GM13977 (cell line): ENCODE data around the gene ARSG.

Experiments
- DNase-seq: peaks from one replicate; pipeline ENCODE4 v3.0.0; 2012; ENCODE audit warnings: low spot score
- in situ Hi-C: fragments of 300-500 bp; cut with MboI; formaldehyde crosslinking; loops from one replicate; pipeline ENCODE4 v1.12.0; 2022; ENCODE audit warnings: low sequenced_read_pairs, low pct_unique_long_range_greater_than_20kb, mixed read lengths, inconsistent platforms; ENCODE audit not compliant: unreplicated experiment
- TF ChIP-seq, protein P1 (sequence below): IDR thresholded peaks from 2 replicates; pipeline ENCODE4 v1.5.1; 2012; ENCODE audit warnings: mild to moderate bottlenecking, control low read depth; ENCODE audit not compliant: insufficient read depth; ENCODE audit errors: extremely low read depth, missing control alignments

ARSG gene

DNA sequence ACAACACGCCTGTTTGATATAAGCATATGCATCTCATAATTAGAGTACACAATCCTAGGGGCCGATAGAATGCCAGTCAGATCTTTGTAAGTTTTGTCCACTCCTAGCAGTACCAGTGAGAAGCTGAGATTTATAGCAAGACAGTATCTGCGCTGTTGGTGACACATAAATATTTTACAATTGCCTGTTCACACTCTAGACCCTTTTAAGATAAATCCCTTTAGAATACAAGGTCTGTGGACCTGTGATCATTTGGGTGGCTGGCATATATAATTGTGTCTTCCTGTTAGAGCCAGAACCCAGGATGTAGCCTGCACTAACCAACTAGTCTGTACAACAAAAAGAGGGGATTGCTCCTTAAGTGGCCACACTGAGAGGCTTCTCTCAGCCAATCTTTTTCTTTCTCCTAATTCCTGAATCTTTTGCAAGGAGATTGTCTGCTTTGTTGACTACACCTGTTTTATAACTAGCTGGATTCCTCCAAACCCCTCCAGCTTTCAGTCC, 91.3 kb downstream of the ARSG start:
- DNase-seq, result no peak
- in situ Hi-C loops, result no loop called here

DNA sequence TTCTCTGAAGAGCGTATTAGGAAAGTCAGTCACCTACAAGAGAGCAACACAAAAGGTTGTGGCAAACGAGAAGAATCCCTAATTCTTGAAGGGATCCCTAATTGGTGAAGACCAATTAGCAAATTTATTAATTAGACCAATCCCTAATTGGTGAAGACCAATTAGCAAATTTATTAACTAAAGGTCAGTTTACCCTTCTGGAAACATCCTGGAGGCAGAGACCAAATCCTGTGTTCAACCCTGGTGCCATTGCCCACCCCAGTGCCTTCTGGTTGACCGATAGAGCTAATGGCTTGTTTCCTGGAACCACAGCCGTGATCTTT, 91.8 kb downstream of the ARSG start:
- DNase-seq, result no peak
- TF ChIP-seq, protein P1, sequence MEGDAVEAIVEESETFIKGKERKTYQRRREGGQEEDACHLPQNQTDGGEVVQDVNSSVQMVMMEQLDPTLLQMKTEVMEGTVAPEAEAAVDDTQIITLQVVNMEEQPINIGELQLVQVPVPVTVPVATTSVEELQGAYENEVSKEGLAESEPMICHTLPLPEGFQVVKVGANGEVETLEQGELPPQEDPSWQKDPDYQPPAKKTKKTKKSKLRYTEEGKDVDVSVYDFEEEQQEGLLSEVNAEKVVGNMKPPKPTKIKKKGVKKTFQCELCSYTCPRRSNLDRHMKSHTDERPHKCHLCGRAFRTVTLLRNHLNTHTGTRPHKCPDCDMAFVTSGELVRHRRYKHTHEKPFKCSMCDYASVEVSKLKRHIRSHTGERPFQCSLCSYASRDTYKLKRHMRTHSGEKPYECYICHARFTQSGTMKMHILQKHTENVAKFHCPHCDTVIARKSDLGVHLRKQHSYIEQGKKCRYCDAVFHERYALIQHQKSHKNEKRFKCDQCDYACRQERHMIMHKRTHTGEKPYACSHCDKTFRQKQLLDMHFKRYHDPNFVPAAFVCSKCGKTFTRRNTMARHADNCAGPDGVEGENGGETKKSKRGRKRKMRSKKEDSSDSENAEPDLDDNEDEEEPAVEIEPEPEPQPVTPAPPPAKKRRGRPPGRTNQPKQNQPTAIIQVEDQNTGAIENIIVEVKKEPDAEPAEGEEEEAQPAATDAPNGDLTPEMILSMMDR, result no peak
- in situ Hi-C loops, result no loop called here

More for the DNA sequence above, 91.3 kb downstream of the ARSG start:
- TF ChIP-seq, protein P1, result no peak

DNA sequence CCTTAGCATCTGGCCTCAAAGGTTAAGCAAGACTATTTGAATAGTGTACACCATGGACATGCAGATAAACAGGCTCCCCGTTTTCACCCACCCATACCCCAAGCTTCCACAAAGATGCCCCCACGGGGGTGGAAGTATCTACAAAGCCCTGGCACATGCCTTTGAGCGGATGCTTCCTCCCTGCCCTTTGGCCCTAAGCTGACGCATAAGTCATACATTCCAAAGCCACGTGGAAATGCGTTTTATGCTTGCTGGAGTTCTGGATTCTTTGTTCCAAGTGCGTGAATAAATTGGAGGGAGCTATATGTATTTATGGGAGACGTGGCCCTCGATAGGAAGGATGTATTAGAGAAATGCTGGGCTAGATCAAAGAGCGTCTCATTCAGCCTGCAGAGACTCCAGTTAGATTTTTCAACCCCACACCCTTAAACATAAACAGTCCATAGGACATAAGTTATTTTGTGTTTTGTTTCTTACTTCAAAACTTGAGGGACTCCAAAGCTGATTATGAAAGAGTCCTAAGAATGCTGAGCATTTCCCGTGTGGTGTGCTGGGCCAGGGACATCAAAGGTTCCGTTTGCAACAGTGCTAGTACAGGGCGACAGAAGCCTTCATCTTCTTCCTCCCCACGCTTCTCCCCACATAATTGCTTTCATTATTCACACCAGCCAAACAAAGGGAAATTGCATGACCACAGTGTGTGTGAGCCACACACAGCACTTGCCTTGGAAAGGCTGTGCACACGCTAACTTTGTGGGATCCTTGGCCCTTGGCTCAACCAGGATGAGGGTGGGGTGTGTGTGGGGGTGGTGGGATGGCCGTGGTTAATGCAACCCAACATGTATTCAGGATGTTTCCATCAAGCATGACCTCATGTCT, 92.4 kb downstream of the ARSG start:
- in situ Hi-C loops, result no loop called here
- DNase-seq, result no peak
- TF ChIP-seq, protein P1, result no peak

- in situ Hi-C loops, result no loop called here
- TF ChIP-seq, protein P1, result no peak
- DNase-seq, result no peak
Measured at GRCh38 chr17:68384471-68384870, 93.2 kb downstream of the ARSG start.

DNA sequence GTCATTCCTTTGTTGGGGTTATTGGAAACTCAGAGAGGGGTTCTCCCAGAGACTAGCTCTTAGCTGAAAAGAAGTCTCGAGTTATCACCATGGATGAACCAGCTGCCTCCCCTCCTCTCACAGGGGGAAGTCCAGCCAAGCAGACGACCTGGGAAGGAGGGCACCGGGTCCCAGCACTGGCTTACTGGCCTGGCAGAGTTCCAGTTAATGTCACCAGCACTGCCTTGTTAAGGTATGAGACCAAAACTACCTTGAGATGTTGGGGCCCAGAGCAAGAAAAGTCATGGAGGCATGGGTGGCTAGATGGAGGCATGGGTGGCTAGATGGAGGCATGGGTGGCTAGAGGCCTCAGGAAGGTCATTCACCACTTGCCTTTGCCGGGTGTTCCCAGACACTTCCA, 93.6 kb downstream of the ARSG start:
- DNase-seq, result no peak
- TF ChIP-seq, protein P1, result no peak
- in situ Hi-C loops, result no loop called here

- TF ChIP-seq, protein P1, result no peak
- DNase-seq, result no peak
- in situ Hi-C loops, result no loop called here
Measured at GRCh38 chr17:68385490-68386215, 94.4 kb downstream of the ARSG start.
